HG03097 (cell line): ENCODE results near the gene MMP26.
"Not testable (repeated sequence)": the region's sequence is repeated elsewhere in the genome, so short reads cannot be mapped to it uniquely, and the experiment has no call there.

Experiments used
- ATAC-seq: cut with Tn5 transposase; IDR thresholded peaks from one replicate; pipeline ENCODE4 v1.9.1; 2021; ENCODE audit not compliant: unreplicated experiment, low FRiP score

The MMP26 gene

DNA sequence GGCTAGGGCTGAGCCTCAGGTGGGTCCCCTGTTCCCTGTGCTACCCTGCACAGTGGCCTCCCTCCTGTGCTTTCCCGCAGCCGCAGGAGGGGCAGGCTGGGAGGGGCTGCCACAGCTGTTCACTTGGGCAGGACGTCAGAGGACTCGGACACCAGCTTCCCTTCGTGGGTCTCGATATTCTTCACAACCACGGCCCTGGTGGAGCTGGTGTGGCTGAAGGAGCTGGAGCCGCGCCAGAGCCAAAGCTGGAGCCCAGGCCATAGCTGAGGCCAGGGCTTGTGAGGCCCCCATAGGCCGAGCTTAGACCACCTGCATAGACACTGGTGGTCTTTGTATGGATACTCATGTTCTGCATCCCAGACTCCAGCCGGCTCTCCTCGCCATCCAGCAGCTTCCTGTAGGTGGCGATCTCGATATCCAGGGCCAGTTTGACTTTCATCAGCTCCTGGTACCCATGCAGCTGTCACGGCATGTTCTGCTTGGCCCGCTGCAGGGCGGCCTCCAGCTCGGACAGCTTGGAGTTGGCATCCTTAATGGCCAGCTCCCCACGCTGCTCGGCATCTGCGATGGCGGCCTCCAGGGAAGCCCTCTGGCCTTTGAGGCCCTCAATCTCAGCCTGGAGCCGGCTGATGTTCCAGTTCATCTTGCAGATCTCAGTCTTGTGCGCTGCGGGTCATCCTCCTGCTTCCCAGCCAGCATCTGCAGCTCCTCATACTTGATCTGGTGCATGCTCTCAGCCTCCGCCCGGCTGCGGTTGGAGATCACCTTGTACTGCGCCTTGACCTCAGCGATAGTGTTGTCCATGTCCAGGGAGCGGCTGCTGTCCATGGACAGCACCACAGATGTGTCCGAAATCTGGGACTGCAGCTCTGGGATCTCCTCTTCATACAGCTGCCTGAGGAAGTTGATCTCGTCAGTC lies 18.3 kb downstream of the MMP26 start:
- ATAC-seq: not testable (repeated sequence)

DNA sequence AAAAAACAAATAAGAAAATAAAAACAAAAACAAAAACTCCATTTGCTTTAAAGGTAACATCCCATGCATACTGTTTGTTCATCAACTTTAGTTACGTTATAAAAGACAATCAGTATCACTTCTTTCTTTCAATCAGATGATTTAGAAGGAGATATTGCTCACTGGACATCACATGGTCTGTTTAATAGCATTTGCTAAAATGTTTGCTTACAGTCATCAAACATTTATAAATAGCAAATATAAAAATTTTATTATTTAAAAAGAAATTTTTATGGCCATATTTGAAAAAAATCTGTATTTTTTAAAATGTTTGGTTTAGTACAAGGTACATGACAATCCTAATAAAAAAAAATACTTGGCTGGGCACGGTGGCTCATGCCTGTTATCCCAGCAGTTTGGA lies 22.6 kb downstream of the MMP26 start:
- ATAC-seq: no peak

DNA sequence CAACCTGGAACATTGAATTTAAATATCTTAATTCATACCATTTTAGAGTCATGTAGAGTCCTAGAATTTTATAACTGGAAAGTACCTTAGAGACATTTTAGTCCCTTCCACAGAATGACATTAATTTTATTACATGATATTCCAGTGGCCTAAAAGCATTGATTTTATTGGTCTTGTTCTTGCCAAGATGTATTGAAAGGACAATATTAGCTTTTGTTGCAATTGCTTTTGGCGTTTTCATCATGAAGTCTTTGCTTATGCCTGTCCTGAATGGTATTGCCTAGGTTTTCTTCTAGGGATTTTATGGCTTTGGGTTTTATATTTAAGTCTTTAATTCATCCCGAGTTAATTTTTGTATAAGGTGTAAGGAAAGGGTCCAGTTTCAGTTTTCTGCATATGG lies 36.2 kb downstream of the MMP26 start:
- no peak for ATAC-seq

DNA sequence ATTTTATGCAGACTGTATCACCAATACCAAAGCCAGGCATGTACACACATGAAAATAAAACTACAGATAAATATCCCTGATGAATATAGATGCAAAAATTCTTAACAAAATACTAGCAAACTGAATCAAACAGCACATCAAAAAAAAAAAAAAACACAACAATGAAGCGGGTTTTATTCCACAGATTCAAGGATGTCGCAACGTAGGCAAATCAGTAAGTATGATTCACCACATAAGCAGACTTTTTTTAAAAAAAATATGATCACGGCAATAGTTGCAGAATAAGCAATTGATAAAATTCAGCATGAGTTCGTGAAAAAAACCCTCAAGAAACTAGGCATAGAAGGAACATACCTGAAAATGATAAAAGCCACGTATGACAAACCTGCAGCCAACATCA lies 43.9 kb downstream of the MMP26 start:
- ATAC-seq: no peak

DNA sequence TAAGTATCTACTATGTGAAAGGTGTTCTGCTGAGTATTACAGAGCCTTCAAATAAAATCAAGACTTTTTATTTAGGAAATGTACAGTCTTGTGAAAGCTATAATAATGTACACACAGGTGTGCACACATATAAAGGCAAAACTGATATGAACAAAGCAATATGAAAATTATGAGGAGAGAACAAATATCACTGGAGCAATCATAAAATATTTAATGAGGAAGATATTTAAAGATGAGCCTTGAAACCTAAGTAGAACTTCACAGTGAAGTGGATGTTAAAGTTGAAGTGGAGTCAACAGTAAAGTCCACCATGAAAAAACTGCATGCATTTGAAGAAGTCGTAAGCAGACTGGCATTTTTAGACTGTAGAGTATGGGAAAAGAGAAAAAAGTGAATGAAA lies 46.6 kb downstream of the MMP26 start:
- ATAC-seq: no peak
